DND-41 (cell line): ENCODE results near the gene TMEM63C.

Experiments used
- ATAC-seq: fragments of 200-7000 bp; cut with Tn5 transposase; 3 replicates; pipeline ENCODE4 v1.9.1; 2021; ENCODE audit warnings: low read depth; ENCODE audit not compliant: insufficient read depth
- DNase-seq: peaks from one replicate; pipeline ENCODE4 v3.0.0-alpha.2; 2020
- H2AFZ ChIP-seq: 2 replicates; pipeline ENCODE4 v1.6.0; 2012; ENCODE audit warnings: low read depth, low read length
- H3K27ac ChIP-seq: 2 replicates; pipeline ENCODE4 v1.5.1; 2012; ENCODE audit warnings: low read length, inconsistent platforms
- H3K27me3 ChIP-seq: fragments of 200-600 bp; sonication (generic); 2 replicates; pipeline ENCODE4 v1.6.0; 2012; ENCODE audit warnings: low read length, mild to moderate bottlenecking, inconsistent platforms; ENCODE audit not compliant: insufficient read depth, poor library complexity
- H3K36me3 ChIP-seq: 2 replicates; pipeline ENCODE4 v1.5.1; 2012; ENCODE audit warnings: low read length, inconsistent platforms; ENCODE audit not compliant: insufficient read depth
- H3K4me1 ChIP-seq: 2 replicates; pipeline ENCODE4 v1.5.1; 2012; ENCODE audit warnings: mild to moderate bottlenecking, low read length; ENCODE audit not compliant: insufficient read depth
- H3K4me2 ChIP-seq: 2 replicates; pipeline ENCODE4 v1.6.0; 2012; ENCODE audit warnings: mild to moderate bottlenecking, moderate library complexity, low read length, inconsistent platforms; ENCODE audit not compliant: insufficient read depth
- H3K4me3 ChIP-seq, 2 experiments: fragments of 200-600 bp in 1 of 2; shearing (Covaris generic) in 1 of 2; 2 replicates each; pipeline ENCODE4 v1.5.1; 2012 to 2016; ENCODE audit warnings: inconsistent platforms in 2 of 2, low read length in 2 of 2, mild to moderate bottlenecking in 2 of 2, low read depth in 1 of 2, moderate library complexity in 1 of 2
- H3K79me2 ChIP-seq: 2 replicates; pipeline ENCODE4 v1.6.0; 2012; ENCODE audit warnings: low read length, inconsistent platforms; ENCODE audit not compliant: insufficient read depth
- H3K9ac ChIP-seq: 2 replicates; pipeline ENCODE4 v1.6.0; 2012; ENCODE audit warnings: low read depth, mild to moderate bottlenecking, inconsistent platforms, low read length, moderate library complexity
- H3K9me3 ChIP-seq: 2 replicates; pipeline ENCODE4 v1.5.1; 2012; ENCODE audit warnings: low read length, moderate library complexity, mild to moderate bottlenecking, inconsistent platforms; ENCODE audit not compliant: insufficient read depth, severe bottlenecking
- H4K20me1 ChIP-seq: 2 replicates; pipeline ENCODE4 v1.6.0; 2012; ENCODE audit warnings: low read length; ENCODE audit not compliant: insufficient read depth
- CTCF ChIP-seq: IDR thresholded peaks from 2 replicates; pipeline ENCODE4 v1.5.1; 2012; ENCODE audit warnings: borderline replicate concordance, low read length, moderate library complexity, mild to moderate bottlenecking; ENCODE audit not compliant: poor library complexity, severe bottlenecking; ENCODE audit errors: extremely low read depth
- EZH2 ChIP-seq: IDR thresholded peaks from 3 replicates; pipeline ENCODE4 v1.6.1; 2012; ENCODE audit warnings: borderline replicate concordance, low read depth, mild to moderate bottlenecking, moderate library complexity, low read length, inconsistent platforms; ENCODE audit not compliant: severe bottlenecking

Gene TMEM63C

GRCh38 chr14:77195766-77196165 lies 14.2 kb downstream of the TMEM63C start:
- Histone ChIP-seq H3K4me1 (no peaks in the 10 kb centered on the region), H3K27ac (no peak overlapping the region), H3K9ac (no peak overlapping the region), H3K4me2 (no peak overlapping the region), H4K20me1 (no peaks in the 10 kb centered on the region; the same call in 1 of the 2 replicates), H3K27me3 (peaks cover 5% of the 10 kb centered on the region), H3K79me2 (no peaks in the 10 kb centered on the region), H3K9me3 (no peaks in the 10 kb centered on the region), H3K36me3 (no peaks in the 10 kb centered on the region), H2AFZ (no peak overlapping the region), H3K4me3 (no peak overlapping the region)
- no peak for TF ChIP-seq CTCF
- no peak for DNase-seq
- ATAC-seq: no peak

GRCh38 chr14:77197988-77198387 lies 16.4 kb downstream of the TMEM63C start:
- H3K4me3 ChIP-seq: no peak overlapping the region
- H4K20me1 ChIP-seq: no peaks in the 10 kb centered on the region; the same call in 1 of the 2 replicates
- ATAC-seq: no peak
- H3K9me3 ChIP-seq: no peaks in the 10 kb centered on the region
- H3K27ac ChIP-seq: no peak overlapping the region
- H3K4me1 ChIP-seq: no peaks in the 10 kb centered on the region
- peaks cover 5% of the 10 kb centered on the region for H3K27me3 ChIP-seq
- H3K79me2 ChIP-seq: no peaks in the 10 kb centered on the region
- H2AFZ ChIP-seq: no peak overlapping the region
- no peak for DNase-seq
- H3K36me3 ChIP-seq: no peaks in the 10 kb centered on the region
- TF ChIP-seq CTCF (no peak), EZH2 (no peak)
- H3K4me2 ChIP-seq: no peak overlapping the region
- no peak overlapping the region for H3K9ac ChIP-seq

- H4K20me1 ChIP-seq: no peaks in the 10 kb centered on the region; the same call in 1 of the 2 replicates
- peaks cover 5% of the 10 kb centered on the region for H3K27me3 ChIP-seq
- H3K4me3 ChIP-seq: no peak overlapping the region
- no peaks in the 10 kb centered on the region for H3K4me1 ChIP-seq
- no peak overlapping the region for H3K4me2 ChIP-seq
- ATAC-seq (no peak), DNase-seq (no peak)
- TF ChIP-seq CTCF: no peak
- no peak for TF ChIP-seq EZH2
- no peaks in the 10 kb centered on the region for H3K36me3 ChIP-seq
- no peaks in the 10 kb centered on the region for H3K79me2 ChIP-seq
- no peak overlapping the region for H3K9ac ChIP-seq
- no peaks in the 10 kb centered on the region for H3K9me3 ChIP-seq
- no peak overlapping the region for H3K27ac ChIP-seq
- no peak overlapping the region for H2AFZ ChIP-seq
Observed at GRCh38 chr14:77198561-77198960, 17.0 kb downstream of the TMEM63C start.

DNA sequence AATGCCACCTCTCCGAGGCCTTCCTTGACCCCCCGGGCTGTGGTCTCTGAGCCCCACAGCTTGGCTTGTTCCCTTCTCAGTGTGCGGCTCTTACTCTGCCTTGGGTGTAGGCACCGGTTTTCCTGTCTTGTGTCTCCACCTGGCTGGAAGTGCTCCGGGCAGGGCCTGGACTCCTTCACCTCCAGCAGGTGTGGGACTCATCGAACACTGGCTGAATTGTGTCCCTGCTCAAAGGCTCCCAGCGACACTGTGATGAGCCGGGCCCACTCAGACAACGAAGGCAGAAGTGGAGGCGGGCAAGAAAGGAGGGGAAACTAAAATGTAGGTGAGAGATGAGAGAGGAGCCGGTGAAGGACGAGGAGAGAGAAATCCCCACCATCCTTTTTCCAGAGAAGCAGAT lies 18.0 kb downstream of the TMEM63C start:
- TF ChIP-seq EZH2 (no peak), CTCF (no peak)
- no peak overlapping the region for H3K27ac ChIP-seq
- no peak overlapping the region for H2AFZ ChIP-seq
- no peak overlapping the region for H3K4me2 ChIP-seq
- H3K9ac ChIP-seq: no peak overlapping the region
- H3K4me1 ChIP-seq: no peaks in the 10 kb centered on the region
- no peaks in the 10 kb centered on the region for H3K9me3 ChIP-seq
- peaks cover 8% of the 10 kb centered on the region for H3K27me3 ChIP-seq
- H4K20me1 ChIP-seq: no peaks in the 10 kb centered on the region; the same call in 1 of the 2 replicates
- H3K79me2 ChIP-seq: no peaks in the 10 kb centered on the region
- H3K36me3 ChIP-seq: no peaks in the 10 kb centered on the region
- DNase-seq (no peak), ATAC-seq (no peak)
- H3K4me3 ChIP-seq: no peak overlapping the region
